ENCODE data around the gene TMEM130. TPM values are rescaled to one million over a fixed set of nuclear protein-coding genes. Genes with fewer than 3 reads are reported as not detected.
A peak's percentile ranks its signal among the peaks of the same experiment; 100 is the strongest.

TMEM130 gene
- total RNA-seq, 6 donors from 2014 or later, result 0.30 to 10.2 (median 2.7) TPM

GRCh38 chr7:98805956-98806838 is 63.6 kb downstream of the TMEM130 start:
- no peak for ATAC-seq (ENCODE audit: low FRiP score in 2 of 2)
- Histone ChIP-seq H3K9me3 (peaks cover 0 to 7% (median 4%) of the 10 kb centered on the region in 4 donors), H3K4me1 (no peaks in the 10 kb centered on the region), H3K27ac (no peak overlapping the region), H3K36me3 (no peaks in the 10 kb centered on the region), H3K27me3 (no peaks in the 10 kb centered on the region), H3K4me3 (no peak overlapping the region)
- WGBS, 2 donors, result 50 to 89% methylated on average over 1 to 3 of the region's 3 CpGs
- no peak for DNase-seq
- TF ChIP-seq EP300 (IDR thresholded peaks at IDR 0.05), result no peak
- no peak for TF ChIP-seq POLR2A (IDR thresholded peaks at IDR 0.05)
- TF ChIP-seq, protein P1, sequence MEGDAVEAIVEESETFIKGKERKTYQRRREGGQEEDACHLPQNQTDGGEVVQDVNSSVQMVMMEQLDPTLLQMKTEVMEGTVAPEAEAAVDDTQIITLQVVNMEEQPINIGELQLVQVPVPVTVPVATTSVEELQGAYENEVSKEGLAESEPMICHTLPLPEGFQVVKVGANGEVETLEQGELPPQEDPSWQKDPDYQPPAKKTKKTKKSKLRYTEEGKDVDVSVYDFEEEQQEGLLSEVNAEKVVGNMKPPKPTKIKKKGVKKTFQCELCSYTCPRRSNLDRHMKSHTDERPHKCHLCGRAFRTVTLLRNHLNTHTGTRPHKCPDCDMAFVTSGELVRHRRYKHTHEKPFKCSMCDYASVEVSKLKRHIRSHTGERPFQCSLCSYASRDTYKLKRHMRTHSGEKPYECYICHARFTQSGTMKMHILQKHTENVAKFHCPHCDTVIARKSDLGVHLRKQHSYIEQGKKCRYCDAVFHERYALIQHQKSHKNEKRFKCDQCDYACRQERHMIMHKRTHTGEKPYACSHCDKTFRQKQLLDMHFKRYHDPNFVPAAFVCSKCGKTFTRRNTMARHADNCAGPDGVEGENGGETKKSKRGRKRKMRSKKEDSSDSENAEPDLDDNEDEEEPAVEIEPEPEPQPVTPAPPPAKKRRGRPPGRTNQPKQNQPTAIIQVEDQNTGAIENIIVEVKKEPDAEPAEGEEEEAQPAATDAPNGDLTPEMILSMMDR (IDR thresholded peaks at IDR 0.05), result no peak
- no peak for TF ChIP-seq POLR2AphosphoS5 (IDR thresholded peaks at IDR 0.05)

DNA sequence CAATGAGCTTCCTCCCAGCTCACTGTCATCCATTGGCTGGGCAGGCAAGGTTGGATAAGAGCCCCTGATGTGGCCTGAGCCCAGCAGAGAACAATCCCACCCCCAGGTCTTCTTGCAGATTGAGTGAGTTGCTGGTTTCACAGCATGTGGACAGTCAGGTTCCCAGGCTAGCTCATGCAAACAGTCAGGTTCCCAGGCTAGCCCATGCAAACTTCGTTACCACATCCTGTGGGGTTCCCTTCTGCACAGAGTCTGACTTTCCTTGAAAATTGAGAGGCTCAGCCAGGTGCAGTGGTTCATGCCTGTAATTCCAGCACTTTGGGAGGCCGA is 67.1 kb downstream of the TMEM130 start:
- no peaks in the 10 kb centered on the region for H3K27me3 ChIP-seq
- 74 to 88% methylated on average over 2 of the region's 2 CpGs for WGBS, 2 donors
- H3K27ac ChIP-seq, result no peak overlapping the region
- ATAC-seq (ENCODE audit: low FRiP score in 2 of 2) (no peak), DNase-seq (no peak)
- no peak overlapping the region for H3K4me3 ChIP-seq
- TF ChIP-seq, protein P1 (IDR thresholded peaks at IDR 0.05), result no peak
- TF ChIP-seq EP300 (IDR thresholded peaks at IDR 0.05) (no peak), POLR2A (IDR thresholded peaks at IDR 0.05) (no peak), POLR2AphosphoS5 (IDR thresholded peaks at IDR 0.05) (no peak)
- peaks cover 3 to 14% (median 10%) of the 10 kb centered on the region in 4 donors for H3K9me3 ChIP-seq
- no peaks in the 10 kb centered on the region for H3K36me3 ChIP-seq
- H3K4me1 ChIP-seq, result no peaks in the 10 kb centered on the region

DNA sequence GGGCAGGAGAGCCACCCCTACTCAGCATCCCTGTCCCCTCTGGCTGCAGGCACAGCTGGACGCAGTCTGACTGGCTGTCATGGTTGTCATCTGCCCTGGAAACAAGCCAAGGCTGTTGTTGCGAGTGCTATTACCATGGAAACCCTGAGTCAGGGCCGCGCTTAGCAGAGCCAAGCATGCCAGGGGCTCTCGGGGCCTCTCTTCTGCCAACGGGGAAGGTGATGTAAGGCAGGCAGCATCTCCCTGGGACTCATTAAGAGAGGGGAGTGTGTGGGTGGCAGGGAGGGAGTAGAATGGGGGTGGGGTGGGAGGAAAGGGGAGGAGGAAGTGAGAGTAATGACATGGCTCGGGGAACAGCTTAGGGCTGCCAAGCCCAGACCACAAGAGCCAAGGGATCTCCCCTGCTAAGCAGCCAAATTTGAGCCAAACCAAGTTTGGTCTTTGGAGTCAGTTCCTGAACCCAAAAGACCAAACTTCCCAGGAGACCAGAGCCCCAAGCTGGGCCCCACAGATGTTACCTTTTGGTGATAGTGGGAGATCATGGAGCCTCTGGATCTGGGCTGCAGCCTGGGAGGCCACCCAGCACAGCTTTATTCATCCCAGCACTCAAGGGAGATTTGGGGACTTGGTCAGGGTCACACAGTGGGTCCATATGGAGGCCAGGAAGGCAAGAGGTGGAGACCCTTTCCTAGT is 67.6 kb downstream of the TMEM130 start:
- Histone ChIP-seq H3K4me1 (no peaks in the 10 kb centered on the region), H3K27ac (no peak overlapping the region), H3K27me3 (no peaks in the 10 kb centered on the region), H3K9me3 (peaks cover 3 to 14% (median 10%) of the 10 kb centered on the region in 4 donors), H3K4me3 (no peak overlapping the region), H3K36me3 (no peaks in the 10 kb centered on the region)
- WGBS, 2 donors, result 8 to 10% methylated on average over 6 to 7 of the region's 7 CpGs
- ATAC-seq (ENCODE audit: low FRiP score in 2 of 2) (peak in 1 of 2 donors; percentile 67), DNase-seq (peak in 1 of 2 donors; percentile 28)
- TF ChIP-seq POLR2AphosphoS5 (IDR thresholded peaks at IDR 0.05), result no peak
- TF ChIP-seq POLR2A (IDR thresholded peaks at IDR 0.05), result no peak
- no peak for TF ChIP-seq EP300 (IDR thresholded peaks at IDR 0.05)
- TF ChIP-seq, protein P1 (IDR thresholded peaks at IDR 0.05), result no peak

DNA sequence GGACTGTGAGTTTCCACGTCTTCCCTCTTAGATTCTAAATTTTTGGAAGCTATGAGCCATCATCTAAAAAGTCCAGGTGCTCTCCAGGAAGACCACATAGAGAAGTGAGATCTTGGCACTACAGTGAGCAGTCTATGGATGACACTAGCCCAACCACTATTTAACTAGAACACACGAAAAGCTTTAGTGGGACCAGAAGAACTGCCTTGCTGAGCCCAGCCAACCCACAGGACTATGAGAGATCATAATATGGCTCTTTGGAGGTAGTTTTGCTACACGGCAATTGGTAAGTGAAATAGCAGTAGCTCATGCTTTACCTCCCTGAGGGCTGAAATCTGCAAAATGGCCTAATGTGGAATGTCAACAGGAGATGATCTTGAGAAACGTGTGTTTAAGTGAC is 68.8 kb downstream of the TMEM130 start:
- ATAC-seq (ENCODE audit: low FRiP score in 2 of 2) (no peak), DNase-seq (no peak)
- Histone ChIP-seq H3K4me1 (no peaks in the 10 kb centered on the region), H3K4me3 (no peak overlapping the region), H3K36me3 (no peaks in the 10 kb centered on the region), H3K27ac (no peak overlapping the region), H3K9me3 (peaks cover 3 to 14% (median 10%) of the 10 kb centered on the region in 4 donors), H3K27me3 (no peaks in the 10 kb centered on the region)
- TF ChIP-seq POLR2AphosphoS5 (IDR thresholded peaks at IDR 0.05), result no peak
- TF ChIP-seq POLR2A (IDR thresholded peaks at IDR 0.05), result no peak
- TF ChIP-seq, protein P1 (IDR thresholded peaks at IDR 0.05), result no peak
- TF ChIP-seq EP300 (IDR thresholded peaks at IDR 0.05), result no peak
- WGBS, 2 donors, result 84 to 92% methylated on average over 4 of the region's 4 CpGs

Measured in upper lobe of left lung (tissue), 6 donors.